ENCODE measurements around the gene PLCH2. TPM values are rescaled to one million over a fixed set of nuclear protein-coding genes. Genes with fewer than 3 reads are reported as not detected.

PLCH2 gene
- total RNA-seq, 1 donor: 0.81 TPM

DNA sequence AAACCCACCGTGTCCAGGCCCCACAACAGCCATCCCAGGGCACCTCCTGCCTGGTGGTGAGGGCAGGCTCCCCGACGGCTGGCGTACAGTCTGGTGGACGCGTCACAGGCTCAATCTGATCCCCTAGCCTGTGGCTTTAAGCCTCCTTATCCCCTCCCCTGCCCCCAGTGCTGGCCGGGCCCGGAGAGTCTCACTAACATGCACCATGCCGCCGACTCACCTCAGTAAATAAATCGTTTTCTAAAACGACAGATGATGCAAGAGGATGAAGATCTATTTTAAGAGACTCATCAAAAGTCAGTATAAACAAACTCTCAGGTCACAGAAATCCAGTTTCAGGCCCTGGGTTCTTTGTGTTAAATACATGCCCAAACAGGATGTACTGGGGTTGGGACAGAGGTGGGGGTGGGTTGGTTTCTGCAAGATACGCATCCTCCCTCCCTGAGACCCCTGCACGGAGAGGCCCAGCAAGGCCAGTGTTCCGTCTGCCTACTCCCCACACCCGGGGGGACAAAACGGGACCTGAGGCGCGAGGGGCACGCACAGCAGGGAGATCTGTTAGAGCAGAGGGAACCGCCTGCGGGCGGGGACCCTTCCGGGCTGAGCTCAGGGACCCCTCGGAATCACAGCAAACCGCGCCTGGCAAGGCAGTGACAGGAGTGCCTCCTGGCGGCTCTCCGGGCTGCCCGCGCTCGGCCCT, 47.3 kb downstream of the PLCH2 start:
- no peak for DNase-seq (ENCODE audit: low read depth)

DNA sequence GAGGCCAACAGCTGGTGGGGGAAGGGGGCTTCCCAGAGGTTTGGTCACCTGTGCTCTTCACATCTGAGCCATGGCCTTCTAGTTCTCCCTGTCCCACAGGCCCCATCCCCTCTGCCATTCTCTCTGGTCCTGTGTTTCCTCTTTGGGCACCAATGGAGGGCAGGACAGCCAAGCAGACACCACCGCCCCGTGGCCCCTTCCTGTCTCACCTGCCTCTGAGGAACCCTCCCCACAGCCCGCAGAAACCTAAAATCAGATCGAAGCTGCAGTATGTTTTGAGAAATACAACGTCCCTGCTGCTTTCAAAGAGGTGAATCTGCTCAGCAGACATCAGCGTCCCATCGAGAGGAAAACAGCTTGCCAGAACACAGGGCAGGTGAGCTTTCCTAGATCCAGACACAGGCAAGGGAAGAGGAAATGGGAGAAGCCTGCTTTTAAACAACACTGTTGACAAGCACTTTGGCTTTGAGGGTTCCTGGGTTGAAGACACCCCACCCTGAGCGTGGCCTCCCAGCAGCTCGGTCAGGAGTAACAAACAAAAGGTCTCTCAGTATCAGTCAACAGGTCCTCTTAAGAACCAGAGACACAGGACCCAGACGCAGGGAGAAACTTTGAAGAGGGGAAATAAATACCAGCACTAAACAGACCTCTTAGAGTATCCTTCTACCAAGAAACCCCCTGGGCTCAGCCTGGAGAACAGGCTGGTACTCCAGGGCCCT, 48.0 kb downstream of the PLCH2 start:
- no peak overlapping the region for H3K4me3 ChIP-seq (ENCODE audit: low read depth, low read length)
- DNase-seq (ENCODE audit: low read depth): no peak
- TF ChIP-seq, protein P1, sequence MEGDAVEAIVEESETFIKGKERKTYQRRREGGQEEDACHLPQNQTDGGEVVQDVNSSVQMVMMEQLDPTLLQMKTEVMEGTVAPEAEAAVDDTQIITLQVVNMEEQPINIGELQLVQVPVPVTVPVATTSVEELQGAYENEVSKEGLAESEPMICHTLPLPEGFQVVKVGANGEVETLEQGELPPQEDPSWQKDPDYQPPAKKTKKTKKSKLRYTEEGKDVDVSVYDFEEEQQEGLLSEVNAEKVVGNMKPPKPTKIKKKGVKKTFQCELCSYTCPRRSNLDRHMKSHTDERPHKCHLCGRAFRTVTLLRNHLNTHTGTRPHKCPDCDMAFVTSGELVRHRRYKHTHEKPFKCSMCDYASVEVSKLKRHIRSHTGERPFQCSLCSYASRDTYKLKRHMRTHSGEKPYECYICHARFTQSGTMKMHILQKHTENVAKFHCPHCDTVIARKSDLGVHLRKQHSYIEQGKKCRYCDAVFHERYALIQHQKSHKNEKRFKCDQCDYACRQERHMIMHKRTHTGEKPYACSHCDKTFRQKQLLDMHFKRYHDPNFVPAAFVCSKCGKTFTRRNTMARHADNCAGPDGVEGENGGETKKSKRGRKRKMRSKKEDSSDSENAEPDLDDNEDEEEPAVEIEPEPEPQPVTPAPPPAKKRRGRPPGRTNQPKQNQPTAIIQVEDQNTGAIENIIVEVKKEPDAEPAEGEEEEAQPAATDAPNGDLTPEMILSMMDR (IDR thresholded peaks at IDR 0.05; ENCODE audit: insufficient read depth, low read length): no peak

More for the DNA sequence above, 47.3 kb downstream of the PLCH2 start:
- H3K4me3 ChIP-seq (ENCODE audit: low read depth, low read length): no peak overlapping the region
- TF ChIP-seq, protein P1 (IDR thresholded peaks at IDR 0.05; ENCODE audit: insufficient read depth, low read length): no peak

DNA sequence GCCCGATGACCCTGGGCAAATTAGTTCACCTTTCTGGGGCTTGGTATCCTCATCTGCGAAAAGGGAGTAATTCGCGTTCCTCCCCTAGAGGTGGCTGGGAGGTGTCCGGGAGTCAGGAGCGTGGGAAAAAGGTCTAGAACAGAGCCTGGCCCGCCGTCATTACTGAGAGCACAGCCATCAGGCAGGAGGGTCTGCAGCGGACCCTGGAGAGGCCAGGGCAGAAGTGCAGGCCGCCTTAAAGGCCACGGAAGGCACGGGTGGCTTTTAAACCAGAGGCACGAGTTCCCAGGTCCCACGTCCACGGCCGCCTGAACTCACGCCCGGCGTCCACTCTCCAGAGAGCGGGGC, 49.5 kb downstream of the PLCH2 start:
- H3K4me3 ChIP-seq (ENCODE audit: low read depth, low read length): peak overlapping the region; percentile 85
- TF ChIP-seq, protein P1 (IDR thresholded peaks at IDR 0.05; ENCODE audit: insufficient read depth, low read length): peak; percentile 3
- DNase-seq (ENCODE audit: low read depth): no peak

DNA sequence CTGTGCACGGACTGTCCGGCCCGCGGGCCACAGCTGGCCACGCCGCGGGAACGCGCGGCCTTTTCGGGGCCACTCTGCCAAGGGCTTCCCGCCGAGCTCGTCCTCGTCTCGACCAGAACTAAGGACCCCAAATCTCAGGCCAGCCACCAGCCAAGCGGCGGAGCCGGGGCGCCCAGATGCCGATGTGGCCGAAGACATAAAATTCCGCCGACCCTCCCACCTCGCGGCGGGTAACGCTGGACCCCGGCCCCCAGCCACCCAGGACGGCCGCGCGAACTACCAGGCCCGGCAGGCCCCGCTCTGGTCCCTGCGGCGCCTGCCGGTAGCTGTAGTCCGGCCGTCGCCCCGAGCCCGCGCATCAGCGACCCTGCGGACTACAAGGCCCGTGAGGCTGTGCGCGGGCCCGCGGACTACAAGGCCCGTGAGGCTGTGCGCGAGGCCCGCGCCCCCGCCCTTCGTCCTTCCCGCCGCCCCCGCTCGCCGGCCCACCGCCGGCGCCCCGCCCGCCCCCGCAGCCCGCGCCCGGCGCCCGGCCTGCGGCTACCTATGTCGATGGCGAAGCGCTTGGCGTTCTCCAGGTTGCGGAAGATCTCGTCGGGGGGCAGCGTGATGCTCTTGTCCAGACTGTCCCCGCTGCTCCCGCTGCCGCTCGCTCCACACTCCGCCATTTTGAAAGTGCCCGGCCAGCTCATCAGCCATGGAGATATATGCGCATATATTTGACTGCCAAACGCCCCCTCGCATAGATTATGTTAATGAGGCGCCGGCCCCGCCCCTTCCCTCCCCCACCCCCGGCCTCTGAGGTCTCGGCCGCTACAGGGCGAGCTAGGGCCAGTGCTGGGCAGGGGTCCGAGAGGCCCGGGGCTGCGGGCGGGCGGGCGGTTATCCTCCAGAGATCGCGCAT, 50.1 kb downstream of the PLCH2 start, which contains the start of gene PANK4:
Gene PANK4, minus strand, starts transcription at position 677 of the 904 bp plus-strand sequence. Its CDS starts 9 bp downstream, at position 668.
- DNase-seq (ENCODE audit: low read depth): peak; percentile 89
- TF ChIP-seq, protein P1 (IDR thresholded peaks at IDR 0.05; ENCODE audit: insufficient read depth, low read length): peak; percentile 14
- peak within 1 kb of the TSS; percentile 85 for H3K4me3 ChIP-seq (ENCODE audit: low read depth, low read length)

DNA sequence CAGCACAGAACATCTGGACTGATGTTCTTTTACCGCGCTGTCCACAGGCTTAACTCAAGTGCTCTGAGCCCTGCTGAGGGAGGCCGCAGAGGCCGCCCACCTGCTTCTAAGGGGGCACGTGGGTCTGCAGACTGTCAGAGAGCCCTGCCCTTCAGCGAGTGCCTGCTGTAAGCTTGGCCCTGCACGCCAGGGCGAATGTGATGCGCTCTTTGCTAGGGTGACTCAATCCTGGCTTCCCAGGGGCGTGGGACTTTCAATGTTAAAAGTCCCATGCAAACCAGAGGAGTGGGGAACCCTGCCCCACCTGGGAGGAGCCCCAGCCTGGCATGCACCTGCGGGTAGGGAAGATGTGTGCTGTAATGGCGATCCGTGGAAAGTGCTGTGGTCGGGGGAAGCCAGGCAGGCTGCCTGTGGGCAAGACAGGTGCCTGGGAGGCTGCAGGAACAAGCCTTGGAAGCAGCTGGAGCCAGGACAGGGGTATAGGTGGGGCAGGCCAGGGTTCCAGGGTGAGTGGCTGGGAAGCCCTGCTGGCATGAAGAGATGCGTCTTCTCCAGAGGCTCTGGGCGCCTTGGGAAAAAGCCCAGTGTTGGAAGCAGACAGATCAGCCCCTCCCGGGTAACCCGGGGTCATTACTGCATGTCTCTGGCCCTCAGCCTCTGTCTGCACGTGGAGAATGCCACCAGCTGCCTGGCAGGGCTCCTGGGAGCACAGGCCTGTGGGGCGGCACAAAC, 50.9 kb downstream of the PLCH2 start:
- peak; percentile 45 for DNase-seq (ENCODE audit: low read depth)
- H3K4me3 ChIP-seq (ENCODE audit: low read depth, low read length): peak overlapping the region; percentile 45
- TF ChIP-seq, protein P1 (IDR thresholded peaks at IDR 0.05; ENCODE audit: insufficient read depth, low read length): no peak

DNA sequence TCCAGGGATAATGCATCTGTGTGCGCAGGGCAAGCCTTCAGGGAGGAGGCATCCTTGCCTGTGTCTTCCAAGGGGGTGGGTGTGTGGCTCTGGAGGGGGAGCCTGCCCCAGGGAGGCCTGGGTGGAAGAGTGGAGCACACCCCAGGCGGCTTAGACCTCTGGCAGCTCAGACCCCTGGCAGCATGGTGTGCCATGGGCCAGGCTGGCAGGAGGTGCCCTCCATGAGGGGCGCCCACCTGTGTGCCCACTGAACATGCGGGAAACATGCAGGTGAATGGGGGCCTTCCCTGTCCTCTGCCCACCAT, 51.4 kb downstream of the PLCH2 start:
- no peak overlapping the region for H3K4me3 ChIP-seq (ENCODE audit: low read depth, low read length)
- DNase-seq (ENCODE audit: low read depth): no peak
- TF ChIP-seq, protein P1 (IDR thresholded peaks at IDR 0.05; ENCODE audit: insufficient read depth, low read length): no peak

Measured in fibroblast of the aortic adventitia (primary cell).